ENCODE results near the gene PNO1.
"Not testable (repeated sequence)": the region's sequence is repeated elsewhere in the genome, so short reads cannot be mapped to it uniquely, and the experiment has no call there.

Gene PNO1

DNA sequence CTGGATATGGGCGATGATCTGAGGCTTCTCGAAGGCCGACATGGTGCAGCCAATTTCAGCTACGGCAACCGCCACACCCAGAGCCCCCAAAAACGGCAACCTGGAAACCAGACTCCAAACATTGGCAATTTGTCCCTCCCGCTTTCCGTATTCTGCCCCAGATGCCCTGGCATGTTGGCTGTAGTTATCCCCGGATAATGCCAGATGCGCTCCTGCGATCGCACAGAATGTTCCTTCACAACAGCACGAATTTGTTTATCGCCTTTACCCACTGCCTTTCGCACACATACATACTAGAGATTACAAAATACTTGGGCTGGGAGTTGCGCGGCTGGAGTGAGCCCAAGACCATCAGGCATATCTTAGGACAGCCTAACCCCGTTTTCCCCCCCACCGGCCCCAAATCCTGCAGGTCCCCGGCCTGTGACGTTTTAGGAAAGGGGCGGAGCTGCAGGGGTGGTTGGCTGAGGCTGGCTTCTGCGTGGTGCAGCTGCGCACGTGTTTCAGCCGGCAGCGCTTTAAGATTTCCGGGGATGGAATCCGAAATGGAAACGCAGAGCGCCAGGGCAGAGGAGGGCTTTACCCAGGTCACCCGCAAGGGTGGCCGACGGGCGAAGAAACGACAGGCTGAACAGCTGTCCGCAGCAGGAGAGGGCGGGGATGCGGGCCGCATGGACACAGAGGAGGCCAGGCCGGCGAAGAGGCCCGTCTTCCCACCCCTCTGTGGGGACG, at the start of gene PNO1:
PNO1 (plus strand) TSS at position 487 of the 732 bp plus-strand sequence; CDS start at position 534, 47 bp downstream.
- DNase-seq (ENCODE audit: low spot score): peak; percentile 96

DNA sequence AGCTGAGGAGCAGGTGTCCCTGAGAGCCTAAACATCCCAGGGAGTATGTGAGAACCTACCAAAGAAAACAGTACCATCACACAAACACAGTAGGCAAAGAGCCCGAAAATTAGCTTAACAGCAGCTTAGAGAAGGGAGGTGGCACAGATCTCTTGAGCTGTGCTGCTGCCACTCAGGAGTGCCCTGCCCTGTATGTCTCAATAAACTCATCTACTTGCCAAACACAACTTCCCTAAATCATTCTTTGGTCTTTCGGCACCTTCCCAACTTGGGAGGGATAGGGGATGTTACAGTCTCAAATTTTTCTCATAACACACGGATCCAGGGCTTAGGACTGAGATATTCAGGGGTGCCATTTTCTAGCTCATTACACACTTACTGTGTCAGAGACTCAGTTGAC, 49.6 kb upstream of the PNO1 start:
- no peak for DNase-seq (ENCODE audit: low spot score)

DNA sequence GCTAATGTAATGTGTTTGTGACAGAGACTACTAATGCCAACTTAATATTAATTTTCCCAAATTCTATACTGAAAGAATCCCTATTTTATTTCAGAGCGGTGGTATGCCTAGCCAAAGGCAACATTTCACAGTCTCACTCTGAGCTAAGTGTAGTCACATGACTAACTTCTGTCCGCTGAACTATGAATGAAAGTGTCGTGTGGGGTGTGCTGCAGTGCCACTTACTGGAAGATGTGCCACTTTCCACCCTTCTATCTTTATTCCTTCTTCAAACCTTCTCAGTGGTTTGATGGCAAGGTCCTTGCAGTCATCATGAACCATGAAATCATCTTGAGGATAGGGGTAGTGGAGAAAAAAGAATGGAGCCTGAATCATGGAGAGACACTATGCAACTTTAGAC, 47.6 kb upstream of the PNO1 start:
- no peak for DNase-seq (ENCODE audit: low spot score)

DNA sequence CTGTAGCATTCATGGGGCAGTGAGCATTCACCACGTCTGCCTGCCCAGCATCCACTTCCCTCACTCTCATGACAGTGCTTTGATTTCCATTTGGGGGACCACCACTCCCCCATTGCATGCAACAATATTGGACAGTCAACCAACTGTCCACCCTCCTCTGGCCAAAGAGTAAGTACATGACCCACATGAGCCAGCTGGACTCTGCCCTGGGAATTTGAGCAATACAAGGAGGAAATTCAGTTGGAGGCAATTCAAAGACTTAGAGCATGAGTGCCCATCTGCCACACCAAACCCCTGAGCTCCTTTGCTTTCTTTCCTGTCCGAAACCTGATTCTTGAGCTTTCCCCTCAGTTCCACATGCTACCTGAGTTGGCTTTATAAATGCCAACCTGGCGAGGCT, 41.7 kb upstream of the PNO1 start:
- no peak for DNase-seq (ENCODE audit: low spot score)

DNA sequence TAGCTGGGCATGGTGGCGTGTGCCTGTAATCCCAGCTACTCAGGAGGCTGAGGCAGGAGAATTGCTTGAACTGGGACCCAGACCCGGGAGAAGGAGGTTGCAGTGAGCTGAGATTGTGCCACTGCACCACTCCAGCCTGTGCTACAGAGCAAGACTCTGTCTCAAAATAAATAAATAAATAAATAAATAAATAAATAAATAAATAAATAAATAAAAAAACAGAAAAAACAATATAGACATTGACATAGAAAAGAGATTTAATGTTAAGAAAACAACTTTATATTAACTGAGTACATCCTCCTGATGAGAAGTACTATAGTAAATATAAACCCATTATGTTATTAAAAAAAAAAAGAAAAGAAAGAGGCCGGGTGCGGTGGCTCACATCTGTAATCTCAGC, 39.8 kb upstream of the PNO1 start:
- not testable (repeated sequence) for DNase-seq (ENCODE audit: low spot score)

DNA sequence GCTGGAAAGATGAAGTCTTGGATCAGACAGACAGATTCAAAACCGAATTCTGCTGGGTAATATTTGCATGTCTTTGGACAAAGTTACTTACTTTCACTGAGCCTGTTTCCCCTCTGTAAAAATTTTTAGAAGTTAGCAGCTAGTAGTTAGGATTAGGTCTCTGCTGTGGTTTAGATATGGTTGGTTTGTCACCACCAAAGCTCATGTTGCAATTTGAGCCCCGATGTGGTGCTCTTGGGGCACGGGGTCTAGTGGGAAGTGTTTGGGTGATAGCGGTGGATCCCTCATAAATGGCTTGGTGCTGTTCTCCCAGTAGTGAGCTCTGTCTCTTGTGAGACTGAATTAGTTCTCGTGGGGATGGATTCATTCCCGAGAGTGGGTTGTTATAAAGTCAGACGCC, 38.9 kb upstream of the PNO1 start:
- no peak for DNase-seq (ENCODE audit: low spot score)

DNA sequence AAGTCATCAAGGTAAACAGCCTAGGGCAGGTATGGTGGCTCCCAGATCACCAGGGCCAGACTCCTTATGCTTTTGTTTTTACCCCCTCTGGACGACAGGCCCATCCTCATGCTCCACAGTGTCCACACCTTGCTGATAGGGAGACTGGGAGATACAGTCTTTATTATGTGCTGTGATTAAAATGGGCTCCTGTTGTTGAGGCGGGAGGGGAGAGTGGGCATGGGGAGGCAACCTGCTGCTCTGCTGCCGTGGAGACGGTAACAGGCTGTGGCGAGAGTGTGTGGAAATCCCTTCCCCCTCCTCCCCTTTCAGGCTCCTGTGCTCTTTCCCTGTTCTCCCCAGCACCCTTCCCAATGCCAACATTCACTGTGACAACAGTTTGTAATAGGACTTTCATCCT, 38.2 kb upstream of the PNO1 start:
- no peak for DNase-seq (ENCODE audit: low spot score)

DNA sequence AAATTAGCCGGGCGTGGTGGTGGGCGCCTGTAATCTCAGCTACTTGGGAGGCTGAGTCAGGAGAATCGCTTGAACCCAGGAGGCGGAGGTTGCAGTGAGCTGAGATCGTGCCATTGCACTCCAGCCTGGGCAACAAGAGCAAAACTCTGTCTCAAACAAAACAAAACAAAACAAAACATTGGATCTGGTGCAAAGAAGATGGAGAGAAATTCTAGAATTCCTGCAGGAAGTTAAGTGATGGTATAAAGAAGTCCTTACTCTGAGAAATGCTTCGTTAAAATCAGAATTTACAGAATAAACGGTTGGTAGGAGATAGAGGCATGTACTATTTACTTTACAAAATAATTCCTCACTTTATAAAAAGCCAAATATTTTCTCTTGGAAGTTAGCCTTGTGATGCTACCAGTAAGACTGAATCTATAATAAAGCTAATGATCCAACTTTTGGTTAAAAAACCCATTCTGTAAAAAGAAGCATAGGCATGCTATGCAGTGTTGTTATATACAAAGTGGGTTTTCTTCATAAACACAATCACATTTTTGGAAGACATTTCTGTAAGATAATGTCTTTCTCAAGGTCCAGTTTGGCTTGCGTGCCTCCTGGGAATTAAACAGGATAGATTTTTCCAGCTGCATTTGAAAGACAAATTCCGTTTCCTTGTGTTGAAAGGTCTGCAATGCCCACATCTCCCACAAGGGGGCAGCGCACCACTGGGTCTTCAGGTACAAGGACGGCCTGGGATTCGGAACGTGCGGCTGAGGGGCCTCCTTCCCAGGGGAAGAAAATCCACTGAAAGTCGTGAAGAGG, 35.6 kb upstream of the PNO1 start:
- peak; percentile 69 for DNase-seq (ENCODE audit: low spot score)

DNA sequence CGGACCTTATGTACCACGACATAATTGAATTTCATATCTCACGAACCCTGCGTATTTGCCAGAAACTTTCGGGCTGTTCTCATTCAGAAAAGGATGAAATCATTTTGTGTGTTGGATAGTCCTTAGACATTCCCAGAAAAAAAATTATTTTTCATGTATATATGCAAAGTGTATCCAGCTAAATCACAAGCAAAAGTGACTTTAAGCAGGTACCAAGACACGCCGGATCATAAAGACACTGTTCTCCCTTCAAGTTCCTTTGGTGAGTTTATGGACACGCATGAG, 35.1 kb upstream of the PNO1 start:
- DNase-seq (ENCODE audit: low spot score): no peak

DNA sequence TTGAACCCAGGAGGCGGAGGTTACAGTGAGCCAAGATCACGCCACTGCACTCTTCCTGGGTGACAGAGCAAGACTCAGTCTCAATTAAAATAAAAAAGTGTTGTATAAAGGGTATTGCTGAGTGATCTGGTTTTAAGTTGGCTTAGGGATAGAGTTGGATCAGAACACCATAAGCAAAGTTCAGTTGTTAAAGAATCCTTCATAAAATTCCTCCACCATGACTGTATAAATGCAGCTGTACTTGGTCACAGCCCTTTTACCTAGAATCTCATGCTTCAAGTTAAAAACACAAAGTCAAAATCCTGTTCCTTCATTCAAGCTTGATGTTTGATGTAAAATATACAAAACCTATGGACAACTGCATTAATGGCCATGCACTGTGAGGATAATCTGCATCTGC, 33.4 kb upstream of the PNO1 start:
- no peak for DNase-seq (ENCODE audit: low spot score)

DNA sequence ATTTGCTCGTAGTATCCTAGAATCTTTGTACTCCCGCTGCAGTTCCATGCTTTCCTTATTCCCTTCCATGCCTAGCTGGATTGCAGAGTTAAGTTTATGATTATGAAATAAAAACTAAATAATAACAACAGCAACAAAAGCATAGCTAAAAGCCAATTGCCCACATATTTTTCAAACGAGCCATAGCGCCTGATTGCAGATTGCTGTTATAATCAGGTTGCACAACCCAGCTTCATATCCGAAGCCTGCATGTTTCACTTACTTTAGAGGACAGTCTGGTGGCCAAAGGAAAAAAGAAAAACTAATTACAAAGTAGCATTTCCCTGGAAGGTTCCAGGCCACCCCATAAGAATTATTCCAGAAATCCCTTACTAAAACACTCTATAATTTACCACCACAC, 31.9 kb upstream of the PNO1 start:
- no peak for DNase-seq (ENCODE audit: low spot score)

DNA sequence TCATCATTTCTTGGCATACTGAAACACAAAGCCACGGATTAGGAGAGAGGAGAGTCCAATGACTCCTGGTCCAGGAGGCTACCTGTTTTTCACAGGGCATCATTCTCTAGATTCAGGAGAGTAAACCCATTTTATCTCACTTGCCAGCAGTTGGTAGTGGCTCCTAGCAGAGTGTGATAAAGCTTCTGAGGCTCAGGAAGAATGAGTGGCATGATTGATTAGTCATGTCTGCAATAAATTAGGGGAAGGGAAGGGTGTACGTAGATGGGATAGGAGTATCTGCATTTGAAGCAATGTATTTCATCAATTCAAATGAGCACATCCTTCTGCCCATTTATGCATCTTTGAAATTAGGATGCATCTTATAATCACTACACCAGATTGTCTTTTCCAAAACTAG, 31.1 kb upstream of the PNO1 start:
- DNase-seq (ENCODE audit: low spot score): no peak

DNA sequence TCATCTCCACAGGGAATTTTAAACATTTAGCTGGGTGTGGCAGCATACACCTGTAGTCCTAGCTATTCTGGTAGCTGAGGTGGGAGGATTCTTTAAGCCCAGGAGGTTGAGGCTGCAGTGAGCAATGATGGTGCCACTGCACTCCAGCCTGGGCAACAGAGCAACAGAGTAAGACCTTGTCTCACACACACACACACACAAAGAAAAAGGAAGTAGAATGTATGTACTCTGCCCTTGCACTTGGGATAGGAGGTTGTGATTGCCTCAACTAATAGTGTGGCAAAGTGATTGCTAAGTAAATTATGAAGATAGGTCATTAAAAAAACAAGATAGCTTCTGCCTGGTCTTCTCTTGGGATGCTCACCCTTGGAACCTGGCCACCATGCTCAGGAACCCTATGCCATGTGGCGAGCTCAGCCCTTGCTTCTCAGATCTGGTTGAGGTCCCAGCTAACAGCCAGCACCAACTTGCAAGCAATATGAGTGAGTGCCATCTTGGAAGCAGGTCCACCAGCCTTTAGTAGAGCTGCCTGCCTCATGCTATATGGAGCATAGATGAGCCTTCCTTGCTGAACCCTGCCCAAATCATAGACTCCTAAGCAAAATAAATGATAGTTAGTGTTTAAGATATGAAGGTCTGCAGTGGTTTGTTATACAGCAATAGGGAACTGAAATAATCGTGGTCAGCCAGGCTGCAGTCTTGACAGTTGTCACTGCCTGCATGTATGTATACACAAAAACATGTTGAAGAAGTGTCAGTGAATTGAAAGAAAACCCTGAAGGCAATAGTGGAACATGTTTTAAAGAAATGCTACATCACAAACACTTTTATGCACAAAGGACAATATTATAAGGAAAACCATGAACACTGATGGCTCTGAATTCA, 30.1 kb upstream of the PNO1 start:
- no peak for DNase-seq (ENCODE audit: low spot score)

DNA sequence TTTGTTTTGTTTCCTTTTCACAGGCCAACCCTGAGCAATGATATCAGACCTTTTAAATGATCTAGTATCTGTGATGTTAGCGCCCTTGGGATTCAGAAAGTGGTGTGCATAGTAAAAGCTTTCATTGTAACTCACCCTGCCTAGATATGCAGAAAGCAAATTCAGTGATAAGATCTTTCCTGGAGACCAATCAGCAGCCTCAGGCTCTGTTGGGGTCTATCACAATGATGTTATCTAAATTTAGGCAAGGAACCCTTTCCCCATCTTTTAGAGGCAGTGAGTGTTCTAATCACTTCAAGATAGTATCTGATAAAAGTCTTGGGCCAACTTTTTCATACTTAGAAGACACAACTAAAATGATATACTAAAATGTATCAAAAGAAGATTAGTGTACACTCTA, 23.6 kb upstream of the PNO1 start:
- no peak for DNase-seq (ENCODE audit: low spot score)

DNA sequence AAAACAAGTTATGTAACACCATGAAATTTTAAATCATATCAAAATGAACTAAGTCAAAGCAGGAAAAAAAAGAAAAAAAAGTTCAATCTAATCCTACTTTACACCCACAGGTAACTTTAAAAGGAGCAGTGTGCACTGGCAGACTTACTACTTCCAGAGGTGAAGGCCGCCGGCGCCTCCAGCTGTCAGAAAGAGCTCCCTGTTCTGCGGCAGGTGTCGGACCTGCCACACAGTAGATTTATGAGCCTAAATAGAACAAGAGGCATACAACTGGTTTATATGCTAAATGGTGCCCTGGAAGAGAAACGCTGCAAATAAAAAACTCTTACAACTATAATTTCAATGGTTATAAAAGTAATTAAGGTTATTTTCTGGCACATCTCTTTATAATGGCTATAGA, 23.1 kb upstream of the PNO1 start:
- DNase-seq (ENCODE audit: low spot score): no peak

DNA sequence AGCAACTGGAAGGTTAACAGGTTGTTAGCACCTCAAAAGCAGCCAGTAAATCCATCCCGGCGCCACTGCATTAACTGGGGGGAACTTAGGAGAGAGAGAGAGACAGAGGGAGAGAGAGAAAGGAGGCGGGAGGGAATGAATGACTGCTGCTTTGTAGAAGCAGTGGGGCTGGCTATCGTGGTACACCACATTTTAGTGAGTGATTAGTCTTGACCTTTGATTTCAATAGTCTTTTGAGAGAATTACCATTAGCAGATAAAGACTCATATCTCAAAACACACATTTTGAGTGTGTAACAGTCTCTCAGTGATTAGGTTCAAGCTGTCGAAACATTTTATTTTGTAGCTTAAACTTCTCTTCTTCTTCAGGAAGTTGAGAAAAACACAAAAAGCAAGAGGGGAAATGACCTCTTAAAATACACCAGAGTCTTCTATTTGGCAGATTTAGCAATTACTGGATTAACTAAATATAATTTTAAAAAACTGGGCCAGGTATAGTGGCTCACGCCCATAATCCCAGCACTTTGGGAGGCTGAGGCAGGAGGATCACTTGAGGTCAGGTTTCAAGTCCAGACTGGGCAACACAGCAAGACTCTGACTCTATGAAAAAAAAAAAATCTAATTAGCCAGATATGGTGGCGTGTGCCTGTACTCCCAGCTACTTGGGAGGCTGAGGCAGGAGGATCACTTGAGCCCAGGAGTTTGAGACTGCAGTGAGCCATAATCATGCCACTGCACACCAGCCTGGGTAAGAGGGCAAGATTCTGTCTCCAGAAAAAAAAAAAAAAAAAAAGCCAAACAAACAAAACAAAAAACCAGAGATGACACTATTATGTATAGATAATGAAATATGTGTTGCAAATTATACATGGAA, 22.0 kb upstream of the PNO1 start:
- no peak for DNase-seq (ENCODE audit: low spot score)

DNA sequence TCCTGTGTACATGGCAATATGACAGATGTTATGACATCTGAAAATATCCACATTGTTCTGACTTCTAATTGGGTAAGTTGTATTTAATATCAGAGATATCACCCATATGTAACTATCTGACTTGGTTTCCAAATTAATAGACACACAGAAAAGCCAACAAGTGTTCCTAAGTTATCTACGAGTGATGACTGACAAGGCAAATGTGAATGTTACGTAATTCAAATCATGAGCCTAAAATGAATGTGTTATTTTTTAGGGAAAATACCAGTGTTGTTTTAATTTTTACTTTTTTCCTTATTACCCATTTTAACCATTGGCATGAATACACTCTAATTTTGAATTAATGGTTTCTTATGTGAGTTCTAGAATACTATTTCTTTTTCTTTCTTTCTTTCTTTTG, 15.8 kb upstream of the PNO1 start:
- no peak for DNase-seq (ENCODE audit: low spot score)

DNA sequence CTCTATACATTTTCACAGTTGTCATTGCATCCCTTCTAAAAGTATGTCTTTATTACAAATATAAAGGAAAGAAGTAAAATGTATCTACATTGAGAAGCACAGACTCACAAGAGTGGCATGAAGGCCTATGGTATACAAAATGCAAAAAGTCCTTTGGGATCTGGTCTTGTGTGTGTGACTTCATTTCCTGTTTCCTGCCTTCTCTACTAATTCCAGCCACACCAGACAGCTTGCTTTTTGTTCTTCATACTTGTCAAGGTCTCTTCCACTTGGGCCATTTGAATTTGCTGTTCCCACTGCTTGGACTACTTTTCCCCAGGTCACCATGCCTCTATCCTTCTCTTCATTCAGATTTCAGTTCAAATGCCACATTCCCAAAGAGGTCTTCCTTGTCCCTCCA, 6.7 kb upstream of the PNO1 start:
- DNase-seq (ENCODE audit: low spot score): no peak

DNA sequence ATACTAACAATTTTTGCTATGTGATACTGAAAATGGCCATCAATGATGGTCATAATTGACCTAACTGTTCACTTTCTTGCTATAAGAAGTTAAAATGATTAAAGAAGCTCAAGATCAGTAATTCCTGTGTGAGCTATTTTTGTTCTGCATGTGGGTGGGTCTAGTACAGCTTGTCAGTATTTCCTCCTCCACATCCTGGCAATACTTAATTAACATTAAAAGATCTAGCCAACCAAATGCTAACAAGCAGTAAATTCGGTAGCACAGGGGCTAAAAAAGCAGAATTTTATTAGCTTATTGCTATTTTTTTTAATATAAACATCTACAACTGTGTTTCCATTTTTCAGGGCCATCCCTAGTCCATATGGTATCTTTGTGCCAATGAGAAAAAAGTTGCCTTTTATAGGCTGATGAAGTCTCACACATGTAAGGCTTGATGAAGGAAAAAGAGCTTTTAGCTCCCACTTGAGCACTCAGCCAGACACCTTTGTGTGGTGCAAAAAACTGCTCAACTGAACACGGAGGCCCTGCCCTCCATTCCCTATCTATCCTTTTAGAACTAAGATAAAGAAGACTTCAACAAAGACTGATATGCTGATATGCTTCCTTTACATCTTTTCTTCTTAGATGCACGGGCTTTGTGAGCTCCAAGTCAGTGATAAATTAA, 4.9 kb upstream of the PNO1 start:
- DNase-seq (ENCODE audit: low spot score): no peak

DNA sequence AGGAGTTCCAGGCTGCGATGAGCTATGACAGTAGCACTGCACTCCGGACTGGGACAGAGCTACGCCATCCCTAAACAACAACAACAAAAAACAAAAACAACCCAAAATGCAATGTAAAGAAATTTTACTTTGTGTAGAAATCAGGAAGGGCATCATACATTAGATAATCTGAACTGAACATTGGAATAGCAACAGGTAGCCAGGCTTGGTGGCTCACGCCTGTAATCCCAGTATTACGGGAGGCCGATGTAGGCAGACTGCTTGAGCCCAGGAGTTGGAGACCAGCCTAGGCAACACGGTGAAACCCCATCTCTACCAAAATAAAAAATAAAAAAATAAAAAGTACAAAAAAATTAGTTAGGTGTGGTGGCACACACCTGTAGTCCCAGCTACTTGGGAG, 2.1 kb upstream of the PNO1 start:
- no peak for DNase-seq (ENCODE audit: low spot score)

DNA sequence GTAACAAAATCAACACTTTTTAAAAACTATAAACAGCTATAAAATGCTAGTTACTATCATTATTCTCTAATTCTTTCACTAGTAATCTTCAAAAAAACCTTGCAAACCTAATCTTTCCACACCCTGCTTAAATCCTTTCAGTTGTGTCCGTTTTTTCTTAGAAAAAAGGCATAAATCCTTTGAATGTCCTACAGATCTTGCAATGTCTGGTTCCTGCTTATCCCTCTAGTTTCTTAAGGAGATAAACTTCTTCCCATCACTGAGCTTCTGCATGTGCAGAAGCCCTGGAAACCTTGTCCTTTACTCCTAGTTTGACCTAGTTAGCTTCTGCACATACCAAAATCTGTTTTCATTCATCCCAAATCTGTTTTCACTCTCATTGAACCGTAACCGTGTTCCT, 1.3 kb upstream of the PNO1 start:
- no peak for DNase-seq (ENCODE audit: low spot score)
